ENCODE measurements around the gene NAP1L4. TPM values are rescaled to one million over a fixed set of nuclear protein-coding genes. Genes with fewer than 3 reads are reported as not detected.
A peak's percentile ranks its signal among the peaks of the same experiment; 100 is the strongest.

Gene NAP1L4
- 85.6 TPM for polyA plus RNA-seq (2012; ENCODE audit: low read depth, missing spikeins)

GRCh38 chr11:2992234-2992996 is at the start of gene NAP1L4:
Gene NAP1L4, minus strand, starts transcription at chr11:2992329. Its CDS starts 13,109 bp downstream, at chr11:2979220.
- DNase-seq (ENCODE audit: insufficient read length, low spot score) (peak; percentile 99), FAIRE-seq (peak; percentile 97)
- TF ChIP-seq PAX5 (IDR thresholded peaks at IDR 0.05; ENCODE audit: insufficient read depth, low read length, severe bottlenecking) (no peak), SPI1 (IDR thresholded peaks at IDR 0.05; ENCODE audit: low read depth, low read length) (peak; percentile 33; the same call in 1 of the 2 replicates), POLR2A (IDR thresholded peaks at IDR 0.05; ENCODE audit: low read depth, low read length) (peak; percentile 58; the same call in 1 of the 2 replicates), POU2F2 (IDR thresholded peaks at IDR 0.05; ENCODE audit: low read depth, low read length) (peak; percentile 99), TAF1 (IDR thresholded peaks at IDR 0.05; ENCODE audit: low read depth, low read length) (peak; percentile 55; the same call in 1 of the 2 replicates), POLR2AphosphoS5 (IDR thresholded peaks at IDR 0.05; ENCODE audit: low read depth, low read length) (peak; percentile 73)

GRCh38 chr11:3040881-3041280 is 48.8 kb upstream of the NAP1L4 start:
- DNase-seq (ENCODE audit: insufficient read length, low spot score) = no peak
- TF ChIP-seq SPI1 (IDR thresholded peaks at IDR 0.05; ENCODE audit: low read depth, low read length) (no peak), POU2F2 (IDR thresholded peaks at IDR 0.05; ENCODE audit: low read depth, low read length) (no peak), POLR2AphosphoS5 (IDR thresholded peaks at IDR 0.05; ENCODE audit: low read depth, low read length) (no peak), PAX5 (IDR thresholded peaks at IDR 0.05; ENCODE audit: insufficient read depth, low read length, severe bottlenecking) (no peak), POLR2A (IDR thresholded peaks at IDR 0.05; ENCODE audit: low read depth, low read length) (no peak), TAF1 (IDR thresholded peaks at IDR 0.05; ENCODE audit: low read depth, low read length) (no peak)
- no peak for FAIRE-seq

- TF ChIP-seq SPI1 (IDR thresholded peaks at IDR 0.05; ENCODE audit: low read depth, low read length) (no peak), POLR2A (IDR thresholded peaks at IDR 0.05; ENCODE audit: low read depth, low read length) (no peak), POLR2AphosphoS5 (IDR thresholded peaks at IDR 0.05; ENCODE audit: low read depth, low read length) (no peak), PAX5 (IDR thresholded peaks at IDR 0.05; ENCODE audit: insufficient read depth, low read length, severe bottlenecking) (no peak), TAF1 (IDR thresholded peaks at IDR 0.05; ENCODE audit: low read depth, low read length) (no peak), POU2F2 (IDR thresholded peaks at IDR 0.05; ENCODE audit: low read depth, low read length) (no peak)
- no peak for DNase-seq (ENCODE audit: insufficient read length, low spot score)
- FAIRE-seq = no peak
Observed at GRCh38 chr11:3037945-3038271, 45.8 kb upstream of the NAP1L4 start.

GRCh38 chr11:3037040-3037944 is 45.2 kb upstream of the NAP1L4 start:
- TF ChIP-seq TAF1 (IDR thresholded peaks at IDR 0.05; ENCODE audit: low read depth, low read length) (no peak), POLR2AphosphoS5 (IDR thresholded peaks at IDR 0.05; ENCODE audit: low read depth, low read length) (no peak), PAX5 (IDR thresholded peaks at IDR 0.05; ENCODE audit: insufficient read depth, low read length, severe bottlenecking) (no peak), POLR2A (IDR thresholded peaks at IDR 0.05; ENCODE audit: low read depth, low read length) (no peak), POU2F2 (IDR thresholded peaks at IDR 0.05; ENCODE audit: low read depth, low read length) (no peak), SPI1 (IDR thresholded peaks at IDR 0.05; ENCODE audit: low read depth, low read length) (no peak)
- FAIRE-seq (peak; percentile 28), DNase-seq (ENCODE audit: insufficient read length, low spot score) (peak; percentile 45)

GRCh38 chr11:3036419-3036818 is 44.3 kb upstream of the NAP1L4 start:
- no peak for TF ChIP-seq POLR2A (IDR thresholded peaks at IDR 0.05; ENCODE audit: low read depth, low read length)
- TF ChIP-seq SPI1 (IDR thresholded peaks at IDR 0.05; ENCODE audit: low read depth, low read length) = no peak
- no peak for TF ChIP-seq POLR2AphosphoS5 (IDR thresholded peaks at IDR 0.05; ENCODE audit: low read depth, low read length)
- FAIRE-seq (peak; percentile 20), DNase-seq (ENCODE audit: insufficient read length, low spot score) (no peak)

GRCh38 chr11:3035333-3035732 is 43.2 kb upstream of the NAP1L4 start:
- FAIRE-seq (no peak), DNase-seq (ENCODE audit: insufficient read length, low spot score) (no peak)

GRCh38 chr11:3030289-3031070 is 38.4 kb upstream of the NAP1L4 start:
- DNase-seq (ENCODE audit: insufficient read length, low spot score) = no peak
- no peak for FAIRE-seq
- TF ChIP-seq SPI1 (IDR thresholded peaks at IDR 0.05; ENCODE audit: low read depth, low read length) (peak; percentile 74), TAF1 (IDR thresholded peaks at IDR 0.05; ENCODE audit: low read depth, low read length) (no peak), POLR2A (IDR thresholded peaks at IDR 0.05; ENCODE audit: low read depth, low read length) (no peak)

More at GRCh38 chr11:3035333-3035732, 43.2 kb upstream of the NAP1L4 start:
- no peak for TF ChIP-seq SPI1 (IDR thresholded peaks at IDR 0.05; ENCODE audit: low read depth, low read length)

GRCh38 chr11:3028813-3029212 is 36.7 kb upstream of the NAP1L4 start:
- TF ChIP-seq POLR2AphosphoS5 (IDR thresholded peaks at IDR 0.05; ENCODE audit: low read depth, low read length) (no peak), SPI1 (IDR thresholded peaks at IDR 0.05; ENCODE audit: low read depth, low read length) (no peak), POLR2A (IDR thresholded peaks at IDR 0.05; ENCODE audit: low read depth, low read length) (no peak), POU2F2 (IDR thresholded peaks at IDR 0.05; ENCODE audit: low read depth, low read length) (no peak), TAF1 (IDR thresholded peaks at IDR 0.05; ENCODE audit: low read depth, low read length) (no peak), PAX5 (IDR thresholded peaks at IDR 0.05; ENCODE audit: insufficient read depth, low read length, severe bottlenecking) (no peak)
- FAIRE-seq = no peak
- DNase-seq (ENCODE audit: insufficient read length, low spot score) = no peak

GRCh38 chr11:3026803-3027202 is 34.7 kb upstream of the NAP1L4 start:
- TF ChIP-seq POU2F2 (IDR thresholded peaks at IDR 0.05; ENCODE audit: low read depth, low read length) = no peak
- no peak for TF ChIP-seq TAF1 (IDR thresholded peaks at IDR 0.05; ENCODE audit: low read depth, low read length)
- no peak for TF ChIP-seq POLR2A (IDR thresholded peaks at IDR 0.05; ENCODE audit: low read depth, low read length)
- TF ChIP-seq PAX5 (IDR thresholded peaks at IDR 0.05; ENCODE audit: insufficient read depth, low read length, severe bottlenecking) = no peak
- no peak for TF ChIP-seq POLR2AphosphoS5 (IDR thresholded peaks at IDR 0.05; ENCODE audit: low read depth, low read length)
- TF ChIP-seq SPI1 (IDR thresholded peaks at IDR 0.05; ENCODE audit: low read depth, low read length) = no peak
- no peak for FAIRE-seq
- DNase-seq (ENCODE audit: insufficient read length, low spot score) = no peak
